NCI-H2196 treated with DMSO at 0.1 percent for 48 hours (cell line): ENCODE measurements around the gene KCNH6.

Experiments used
- DNase-seq: peaks from one replicate; lab custom pipeline; 2025; ENCODE audit not compliant: unreplicated experiment; lab: John Stamatoyannopoulos, UW

Gene KCNH6

DNA sequence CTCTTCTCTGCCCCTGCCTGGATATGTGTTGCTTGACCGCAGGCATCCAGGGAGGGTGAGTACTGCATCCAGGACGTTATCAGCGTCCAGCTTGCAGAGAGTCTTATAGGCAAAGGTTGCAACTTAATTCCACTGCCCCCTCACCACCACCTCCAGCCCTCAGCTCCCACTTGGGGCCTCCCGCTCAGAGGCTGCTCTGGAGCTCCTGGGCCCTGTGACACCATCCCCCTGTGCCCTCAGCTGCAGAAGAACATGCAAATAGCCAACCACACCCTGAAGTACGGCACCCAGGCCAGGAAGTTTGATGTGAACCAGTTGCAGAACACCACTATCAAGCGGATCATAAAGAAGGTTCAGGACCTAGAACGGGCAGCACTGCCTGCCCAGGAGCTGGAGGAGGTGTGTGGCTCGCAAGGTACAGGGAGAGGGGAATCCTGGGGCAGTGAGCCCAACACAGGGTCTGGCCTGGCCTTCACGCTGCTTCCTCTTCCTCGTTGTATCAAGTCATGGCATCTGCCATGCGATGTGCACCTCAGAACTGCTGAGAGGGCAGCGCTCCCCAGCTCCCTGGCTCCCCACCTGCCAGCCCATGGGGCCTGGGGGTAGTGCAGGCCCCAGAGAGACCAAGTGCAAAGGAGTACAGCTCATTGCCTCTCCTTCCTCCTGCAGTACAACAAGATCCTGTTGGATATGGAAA, 36.7 kb upstream of the KCNH6 start:
- DNase-seq, result no peak

DNA sequence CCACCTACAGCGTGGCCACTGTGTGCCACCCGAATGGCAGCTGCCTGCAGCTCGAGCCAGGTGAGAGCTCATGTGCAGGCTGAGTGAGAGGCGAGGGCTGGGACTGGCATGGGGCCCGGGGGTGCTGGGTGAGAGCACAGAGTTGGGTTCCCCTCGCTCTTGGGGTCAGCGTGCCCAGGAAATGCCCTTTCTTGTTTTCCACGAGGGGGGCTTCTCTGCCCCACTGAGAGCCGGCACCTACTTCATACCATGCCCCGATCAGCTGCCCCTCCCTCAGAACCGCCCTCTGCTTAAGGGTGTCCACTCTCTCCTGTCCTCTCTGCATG, 36.2 kb upstream of the KCNH6 start:
- DNase-seq, result no peak

DNA sequence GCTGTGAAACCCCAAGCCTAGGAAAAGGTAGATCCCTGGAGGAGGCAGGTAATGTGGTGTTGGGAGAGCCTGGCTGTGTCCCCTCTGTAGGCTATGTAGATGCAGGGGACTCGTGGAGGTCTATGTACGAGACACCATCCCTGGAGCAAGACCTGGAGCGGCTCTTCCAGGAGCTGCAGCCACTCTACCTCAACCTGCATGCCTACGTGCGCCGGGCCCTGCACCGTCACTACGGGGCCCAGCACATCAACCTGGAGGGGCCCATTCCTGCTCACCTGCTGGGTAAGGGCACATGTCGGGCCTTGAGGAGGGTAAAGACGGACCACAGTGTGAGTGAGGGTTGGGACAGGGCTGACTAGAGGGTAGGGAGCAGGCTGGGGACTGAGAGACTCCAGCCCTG, 34.3 kb upstream of the KCNH6 start:
- DNase-seq, result no peak

DNA sequence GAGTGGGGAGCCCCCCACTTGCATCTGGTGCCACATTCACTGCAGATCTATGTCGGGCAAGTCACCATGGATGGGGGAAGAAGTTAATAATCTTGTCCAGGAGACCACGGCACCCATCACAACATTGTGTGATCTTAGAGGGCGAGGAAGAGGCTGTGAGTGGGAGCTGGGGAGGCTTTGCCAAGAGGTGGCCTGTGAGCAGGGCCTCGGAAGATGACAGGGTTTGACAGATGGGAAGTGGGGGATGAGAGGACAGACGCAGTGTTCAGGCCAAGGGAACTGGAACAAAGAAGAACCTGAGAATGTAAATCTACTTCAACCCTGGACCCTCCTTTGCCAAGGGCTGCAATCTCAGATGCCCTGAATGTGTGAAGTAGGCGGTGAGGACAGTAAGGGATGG, 33.9 kb upstream of the KCNH6 start:
- no peak for DNase-seq

DNA sequence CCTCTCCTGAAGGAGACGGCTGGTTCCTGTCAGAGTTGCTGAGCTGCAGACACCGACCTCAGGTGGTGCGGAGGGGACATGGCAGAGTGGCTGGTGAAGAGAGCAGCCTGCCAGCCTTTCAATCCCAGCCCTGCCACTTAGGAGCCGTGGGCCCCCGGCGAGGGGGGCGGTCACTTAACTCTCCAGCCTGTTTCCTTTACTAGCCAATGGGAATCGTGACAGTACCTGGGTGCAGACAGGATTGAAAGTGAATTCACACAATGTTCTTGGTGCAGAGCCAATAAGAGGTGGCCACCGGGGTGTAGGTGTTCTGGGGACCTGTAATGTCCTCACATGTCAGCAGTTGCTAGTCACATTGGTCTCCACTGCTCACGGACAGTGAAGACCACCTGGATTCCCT, 32.8 kb upstream of the KCNH6 start:
- DNase-seq, result no peak

DNA sequence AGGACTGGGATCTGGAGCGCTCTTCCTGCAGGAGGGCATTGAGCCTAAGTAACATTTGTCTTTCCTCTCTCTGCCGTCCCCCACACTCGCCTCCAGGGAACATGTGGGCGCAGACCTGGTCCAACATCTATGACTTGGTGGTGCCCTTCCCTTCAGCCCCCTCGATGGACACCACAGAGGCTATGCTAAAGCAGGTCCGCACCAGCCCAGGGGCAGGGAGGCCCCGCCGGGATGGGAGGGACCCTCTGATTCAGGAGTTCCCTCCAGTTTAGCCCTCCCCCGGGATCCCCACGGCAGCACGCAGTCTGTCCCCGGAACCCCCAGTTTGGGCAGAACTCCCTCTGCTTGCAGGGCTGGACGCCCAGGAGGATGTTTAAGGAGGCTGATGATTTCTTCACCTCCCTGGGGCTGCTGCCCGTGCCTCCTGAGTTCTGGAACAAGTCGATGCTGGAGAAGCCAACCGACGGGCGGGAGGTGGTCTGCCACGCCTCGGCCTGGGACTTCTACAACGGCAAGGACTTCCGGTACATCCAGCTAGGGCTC, 32.2 kb upstream of the KCNH6 start:
- DNase-seq, result no peak

DNA sequence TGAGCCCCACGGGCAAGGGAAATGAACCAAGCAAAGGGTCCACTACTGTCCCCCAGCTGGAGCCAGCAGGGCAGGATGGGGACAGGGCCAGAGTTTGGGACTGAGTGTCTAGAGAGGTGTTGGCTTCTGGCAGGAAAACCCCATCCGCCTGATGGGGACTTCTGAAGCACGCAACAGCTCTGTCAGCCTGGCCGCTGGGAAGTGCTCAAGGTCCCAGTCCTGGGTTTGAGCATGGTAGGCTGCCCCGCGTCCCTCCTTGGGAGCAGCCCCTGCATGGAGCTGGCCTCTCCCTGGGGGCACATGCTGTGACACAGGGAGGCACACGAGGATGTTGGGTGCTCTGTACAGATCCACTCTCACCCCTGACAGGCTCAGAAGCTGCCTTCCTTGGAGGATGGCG, 31.7 kb upstream of the KCNH6 start:
- DNase-seq, result no peak

DNA sequence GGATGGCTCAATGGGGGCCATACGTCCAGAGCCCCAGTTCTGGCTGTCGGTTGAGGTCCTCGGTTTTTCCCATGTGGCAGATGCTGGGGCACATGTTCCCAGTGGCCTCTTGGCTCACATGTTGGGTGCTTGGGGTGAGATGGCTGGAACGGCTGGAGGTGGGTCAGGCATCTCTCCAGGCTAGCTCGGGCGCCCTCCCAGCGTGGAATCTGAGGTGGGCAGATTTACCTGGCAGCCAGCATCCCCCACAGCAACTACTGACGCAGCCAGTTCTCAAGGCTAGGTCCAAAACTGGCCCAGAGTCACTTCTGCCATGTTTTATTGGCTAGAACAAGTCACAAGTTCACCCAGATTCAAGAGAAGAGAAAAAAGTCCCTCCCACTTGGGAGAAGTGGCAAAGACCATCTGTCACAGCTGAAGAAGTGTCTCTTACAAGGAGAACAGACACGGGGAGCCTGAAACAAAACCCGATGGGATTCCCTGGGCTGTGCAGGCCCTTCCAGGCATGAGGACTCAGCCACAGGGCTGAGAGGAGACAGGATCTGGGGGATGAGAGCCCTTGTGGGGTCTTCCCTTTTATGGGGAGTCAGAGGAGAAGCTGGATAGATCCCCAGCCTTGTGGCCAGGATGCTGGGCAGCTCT, 31.1 kb upstream of the KCNH6 start:
- no peak for DNase-seq

DNA sequence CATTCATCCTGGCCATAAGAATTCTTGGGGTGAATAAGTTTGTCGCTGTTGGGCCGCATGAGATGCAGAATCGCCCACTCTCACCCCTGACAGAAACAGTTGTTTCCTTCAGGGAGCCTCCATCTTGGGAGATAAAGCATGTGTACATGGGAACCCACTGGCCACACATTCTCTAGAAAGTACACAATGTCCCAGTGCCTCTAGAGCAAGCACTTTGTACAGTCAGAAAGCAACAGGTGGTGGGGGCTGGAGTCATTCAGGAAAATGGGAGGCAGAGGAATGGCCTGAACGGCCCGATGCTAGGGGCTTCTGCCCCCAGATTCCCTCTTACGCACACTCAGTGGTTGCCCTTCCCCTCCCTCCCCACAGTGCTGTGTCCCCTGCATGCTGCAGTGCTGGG, 30.2 kb upstream of the KCNH6 start:
- DNase-seq, result no peak

DNA sequence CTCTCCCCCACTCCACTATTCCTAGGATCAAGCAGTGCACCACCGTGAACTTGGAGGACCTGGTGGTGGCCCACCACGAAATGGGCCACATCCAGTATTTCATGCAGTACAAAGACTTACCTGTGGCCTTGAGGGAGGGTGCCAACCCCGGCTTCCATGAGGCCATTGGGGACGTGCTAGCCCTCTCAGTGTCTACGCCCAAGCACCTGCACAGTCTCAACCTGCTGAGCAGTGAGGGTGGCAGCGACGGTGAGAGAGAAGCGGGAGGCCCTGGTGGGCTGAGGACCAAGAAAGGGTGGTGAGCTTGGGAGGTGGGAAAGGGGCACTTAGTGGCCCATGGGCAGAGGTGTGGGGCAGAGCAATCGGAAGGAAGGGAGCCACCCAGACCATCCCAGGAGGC, 29.7 kb upstream of the KCNH6 start:
- DNase-seq, result no peak

DNA sequence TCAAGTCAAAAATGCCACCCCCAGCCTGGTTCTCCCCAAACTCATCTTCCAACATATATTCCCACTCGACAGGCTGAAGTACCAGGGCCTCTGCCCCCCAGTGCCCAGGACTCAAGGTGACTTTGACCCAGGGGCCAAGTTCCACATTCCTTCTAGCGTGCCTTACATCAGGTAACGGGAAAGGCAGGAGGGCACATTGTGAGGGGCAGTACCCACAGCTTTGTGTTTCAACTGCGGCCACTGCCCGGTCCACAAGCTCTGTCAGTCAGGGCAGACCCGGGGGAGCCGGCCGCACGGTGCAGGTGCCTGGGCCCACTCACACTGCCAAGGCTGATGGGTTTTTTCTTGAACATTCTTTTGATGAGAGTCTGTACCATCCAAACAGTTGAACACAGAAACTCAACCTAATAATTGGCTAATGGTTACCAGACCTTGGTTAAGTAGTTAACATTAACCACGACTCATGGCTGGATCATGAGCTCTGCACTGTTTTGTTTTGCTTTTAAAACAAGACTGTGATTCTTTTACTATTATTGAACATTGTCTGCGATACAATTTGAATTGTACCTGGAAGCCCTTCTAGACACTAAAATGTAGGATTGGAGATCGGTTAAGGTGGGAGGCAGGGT, 28.7 kb upstream of the KCNH6 start:
- no peak for DNase-seq

DNA sequence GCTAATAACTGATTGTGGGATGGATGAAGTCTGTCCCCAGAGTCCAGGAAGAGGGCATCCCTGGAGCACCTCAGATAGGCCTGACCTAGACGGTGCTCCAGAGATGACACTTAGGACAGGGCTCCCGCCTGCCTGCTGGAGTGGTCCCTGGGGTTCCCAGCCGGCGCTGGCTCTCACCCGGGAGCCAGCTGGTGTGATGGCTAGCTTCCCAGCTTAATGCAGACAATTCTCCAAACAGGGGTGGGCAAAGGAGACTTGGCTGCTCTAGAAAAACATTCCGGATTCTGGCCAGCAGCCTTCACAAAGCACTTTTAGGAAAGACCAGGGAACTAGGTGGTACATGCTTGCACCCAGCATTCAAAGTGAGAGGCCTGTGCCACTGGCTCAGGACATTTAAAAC, 27.7 kb upstream of the KCNH6 start:
- DNase-seq, result no peak

DNA sequence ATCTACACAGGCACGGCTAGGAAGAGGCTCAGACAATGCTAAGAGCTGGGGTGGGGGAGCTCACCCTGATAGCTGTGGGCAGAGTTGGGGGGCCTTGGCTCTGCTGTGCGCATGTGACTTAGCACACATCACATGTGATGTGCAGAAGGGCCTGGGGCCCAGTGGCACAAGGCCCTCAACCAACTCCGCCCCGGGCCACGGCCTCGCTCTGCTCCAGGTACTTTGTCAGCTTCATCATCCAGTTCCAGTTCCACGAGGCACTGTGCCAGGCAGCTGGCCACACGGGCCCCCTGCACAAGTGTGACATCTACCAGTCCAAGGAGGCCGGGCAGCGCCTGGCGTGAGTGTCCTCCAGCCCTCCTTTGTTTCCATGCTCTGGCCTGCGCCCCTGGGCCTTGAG, 27.0 kb upstream of the KCNH6 start:
- DNase-seq, result no peak

DNA sequence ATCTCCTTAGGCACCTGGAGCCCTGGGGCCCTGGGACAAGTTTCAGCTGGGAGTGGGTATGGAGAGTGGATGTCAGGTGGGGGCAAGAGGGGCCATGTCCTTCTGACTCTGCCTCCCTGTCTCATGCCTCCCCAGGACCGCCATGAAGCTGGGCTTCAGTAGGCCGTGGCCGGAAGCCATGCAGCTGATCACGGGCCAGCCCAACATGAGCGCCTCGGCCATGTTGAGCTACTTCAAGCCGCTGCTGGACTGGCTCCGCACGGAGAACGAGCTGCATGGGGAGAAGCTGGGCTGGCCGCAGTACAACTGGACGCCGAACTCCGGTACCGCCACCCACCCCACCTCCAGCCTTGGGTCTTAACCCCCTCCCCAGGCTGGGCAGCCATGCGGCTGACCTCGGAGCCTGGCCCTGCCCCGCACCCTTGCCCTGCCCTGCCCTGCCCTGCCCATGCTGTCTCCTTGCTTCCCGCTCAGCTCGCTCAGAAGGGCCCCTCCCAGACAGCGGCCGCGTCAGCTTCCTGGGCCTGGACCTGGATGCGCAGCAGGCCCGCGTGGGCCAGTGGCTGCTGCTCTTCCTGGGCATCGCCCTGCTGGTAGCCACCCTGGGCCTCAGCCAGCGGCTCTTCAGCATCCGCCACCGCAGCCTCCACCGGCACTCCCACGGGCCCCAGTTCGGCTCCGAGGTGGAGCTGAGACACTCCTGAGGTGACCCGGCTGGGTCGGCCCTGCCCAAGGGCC, 26.3 kb upstream of the KCNH6 start:
- no peak for DNase-seq

DNA sequence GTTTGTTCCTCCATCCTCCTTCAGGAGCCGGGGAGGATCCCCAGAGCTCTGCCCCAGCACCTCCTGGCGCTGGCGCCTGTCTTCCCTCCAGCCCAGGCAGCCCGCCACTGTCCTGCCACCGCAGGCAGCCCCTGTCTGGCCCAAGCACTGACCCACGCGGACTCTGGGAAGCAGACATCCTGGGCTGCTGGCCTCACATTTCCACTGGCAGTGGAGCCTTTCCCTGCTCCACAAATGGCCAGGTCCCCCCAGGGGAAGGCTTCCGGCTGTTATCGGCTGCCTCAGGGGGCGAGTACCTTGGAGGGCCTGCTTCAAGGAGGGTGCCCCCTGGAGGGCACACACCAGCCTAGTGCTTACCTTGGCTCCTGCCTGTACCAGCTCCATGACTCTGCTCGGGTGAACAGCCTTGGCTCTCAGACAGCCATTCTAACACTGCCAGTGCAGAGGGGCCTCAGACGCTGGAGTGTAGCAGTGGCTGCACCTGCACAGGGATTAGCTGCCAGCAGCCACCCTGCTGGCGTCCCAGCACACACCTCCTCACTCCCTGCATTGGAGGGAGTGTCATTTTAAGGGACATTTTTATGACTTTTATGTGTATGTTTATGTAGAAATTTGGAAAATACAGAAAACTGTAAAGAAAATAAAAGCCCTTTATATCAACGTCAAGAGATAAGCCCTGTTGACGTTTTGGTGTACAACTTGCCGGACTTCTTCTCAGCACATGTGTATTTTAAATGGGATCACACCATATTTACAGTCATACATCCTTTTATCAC, 25.3 kb upstream of the KCNH6 start:
- DNase-seq, result no peak

DNA sequence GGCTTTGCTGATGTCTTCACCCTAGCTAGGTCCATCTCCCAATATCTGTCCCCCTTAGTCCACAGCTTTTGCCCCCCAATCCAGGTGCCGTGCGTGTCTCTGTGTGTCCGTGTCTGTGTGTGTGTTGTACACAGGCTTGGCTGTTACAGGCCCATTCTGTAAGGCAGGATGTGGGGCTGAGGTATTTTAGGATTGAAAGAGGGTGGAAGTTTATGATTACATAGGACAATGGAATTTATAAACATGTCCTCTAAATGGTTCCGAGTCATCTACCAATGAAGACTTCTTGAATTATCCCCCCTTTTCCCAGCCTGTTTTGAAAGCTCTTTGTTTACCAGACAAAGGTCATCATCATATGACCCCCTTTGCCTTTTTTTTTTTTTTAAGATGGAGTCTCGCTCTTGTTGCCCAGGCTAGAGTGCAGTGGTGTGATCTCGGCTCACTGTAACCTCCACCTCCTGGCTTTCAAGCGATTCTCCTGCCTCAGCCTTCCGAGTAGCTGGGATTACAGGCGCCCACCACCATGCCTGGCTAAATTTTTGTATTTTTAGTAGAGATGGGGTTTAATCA, 24.4 kb upstream of the KCNH6 start:
- DNase-seq, result no peak

DNA sequence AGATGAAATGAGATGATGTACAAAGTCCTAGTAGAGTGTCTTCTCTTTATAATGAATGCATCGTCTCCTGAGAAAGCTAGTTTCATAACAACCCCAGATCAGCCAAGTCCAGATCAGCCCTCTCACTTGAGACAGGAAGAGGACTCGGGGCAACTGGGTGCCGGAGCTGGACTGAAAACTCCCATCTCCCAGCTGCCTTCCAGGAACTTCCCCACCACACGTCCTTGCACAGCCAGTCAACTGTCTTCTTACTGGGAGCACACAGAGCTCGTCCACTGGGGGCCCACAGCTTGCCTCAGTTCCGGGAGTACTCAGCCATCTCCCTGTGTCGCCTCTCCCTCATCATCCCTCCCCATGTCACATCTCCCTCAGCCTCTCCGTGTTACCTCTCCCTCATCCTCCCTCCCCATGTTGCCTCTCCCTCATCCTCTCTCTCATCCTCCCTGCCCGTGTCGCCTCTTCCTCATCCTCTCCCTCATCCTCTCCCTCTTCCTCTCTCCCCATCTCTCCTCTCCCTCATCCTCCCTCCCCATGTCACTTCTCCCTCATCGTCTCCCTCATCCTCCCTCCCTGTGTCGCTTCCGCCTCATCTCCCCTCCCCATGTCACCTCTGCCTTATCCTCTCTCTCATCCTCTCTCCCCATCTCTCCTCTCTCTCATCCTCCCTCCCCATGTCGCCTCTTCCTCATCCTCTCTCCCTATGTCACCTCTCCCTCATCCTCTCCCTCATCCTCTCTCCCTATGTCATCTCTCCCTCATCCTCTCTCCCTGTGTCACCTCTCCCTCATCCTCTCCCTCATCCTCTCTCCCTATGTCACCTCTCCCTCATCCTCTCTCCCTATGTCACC, 22.4 kb upstream of the KCNH6 start:
- no peak for DNase-seq

DNA sequence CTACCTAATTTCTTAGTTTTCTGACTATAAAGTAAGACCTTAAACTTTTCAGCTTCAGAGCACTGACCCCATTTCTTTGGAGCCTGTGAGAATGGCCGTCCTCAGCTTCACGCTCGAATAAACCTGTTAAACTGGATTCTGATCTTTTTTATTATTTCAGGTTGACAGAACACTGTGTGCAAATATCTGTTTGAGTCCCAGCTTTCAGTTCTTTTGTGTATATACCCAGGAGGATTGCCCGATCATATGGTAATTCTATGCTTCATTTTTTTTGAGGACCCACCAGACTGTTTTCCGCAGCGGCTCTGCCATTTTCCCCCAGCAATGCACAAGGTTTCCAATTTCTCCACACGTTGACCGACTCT, 19.8 kb upstream of the KCNH6 start:
- DNase-seq, result no peak

DNA sequence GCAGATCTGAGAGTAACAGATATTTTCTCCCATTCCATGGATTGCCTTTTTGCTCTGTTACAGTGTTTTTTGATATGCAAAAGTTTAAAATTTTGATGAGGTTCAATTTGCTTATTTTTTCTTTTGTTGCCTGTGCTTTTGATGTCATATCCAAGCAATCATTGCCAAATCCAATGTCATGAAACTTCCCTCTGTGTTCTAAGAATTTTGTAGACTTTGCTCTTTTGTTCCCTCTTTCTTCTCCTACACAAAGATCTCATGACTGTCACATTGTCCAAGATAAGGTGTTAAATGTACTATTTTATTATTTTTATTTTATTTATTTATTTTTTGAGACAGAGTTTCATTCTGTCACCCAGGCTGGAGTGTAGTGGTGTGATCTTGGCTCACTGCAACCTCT, 18.9 kb upstream of the KCNH6 start:
- no peak for DNase-seq

DNA sequence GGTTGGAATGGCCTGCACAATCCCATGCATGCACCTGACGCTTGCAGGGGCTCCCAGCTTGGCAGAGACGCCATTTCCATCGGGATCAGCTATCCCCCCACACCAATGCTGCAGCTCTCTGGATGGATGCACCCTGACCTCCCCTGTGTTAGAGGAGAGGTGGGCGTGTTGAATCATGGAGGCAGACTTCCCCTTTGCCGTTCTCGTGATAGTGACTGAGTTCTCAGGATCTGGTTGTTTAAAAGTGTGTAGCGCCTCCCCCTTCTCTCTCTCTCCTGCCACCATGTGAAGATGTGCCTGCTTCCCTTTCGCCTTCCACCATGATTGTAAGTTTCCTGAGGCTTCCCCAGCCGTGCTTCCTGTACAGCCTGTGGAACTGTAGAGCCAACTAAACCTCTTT, 17.8 kb upstream of the KCNH6 start:
- no peak for DNase-seq
